ENCODE data around the gene INTS7.
A peak's percentile ranks its signal among the peaks of the same experiment; 100 is the strongest.
"Not testable (repeated sequence)": the region's sequence is repeated elsewhere in the genome, so short reads cannot be mapped to it uniquely, and the experiment has no call there.

INTS7 gene

DNA sequence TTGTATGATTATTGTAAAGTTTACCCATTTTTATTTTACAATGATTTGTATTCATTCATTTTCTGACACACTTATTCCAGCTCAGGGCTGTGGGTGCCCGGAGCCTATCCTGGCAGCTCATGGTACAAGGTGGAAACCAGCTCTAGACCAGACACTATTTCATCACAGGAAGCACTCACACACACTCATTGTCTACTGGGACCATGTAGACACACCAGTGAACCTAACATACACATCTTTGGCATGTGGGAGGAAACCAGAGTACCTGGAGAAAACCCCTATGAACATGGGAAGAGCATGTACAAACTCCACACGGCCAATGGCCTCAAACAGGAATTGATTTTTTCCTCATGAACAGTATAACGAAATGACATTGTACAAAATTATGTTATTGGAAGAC is 2.5 kb upstream of the INTS7 start:
- DNase-seq (ENCODE audit: low spot score), result no peak

DNA sequence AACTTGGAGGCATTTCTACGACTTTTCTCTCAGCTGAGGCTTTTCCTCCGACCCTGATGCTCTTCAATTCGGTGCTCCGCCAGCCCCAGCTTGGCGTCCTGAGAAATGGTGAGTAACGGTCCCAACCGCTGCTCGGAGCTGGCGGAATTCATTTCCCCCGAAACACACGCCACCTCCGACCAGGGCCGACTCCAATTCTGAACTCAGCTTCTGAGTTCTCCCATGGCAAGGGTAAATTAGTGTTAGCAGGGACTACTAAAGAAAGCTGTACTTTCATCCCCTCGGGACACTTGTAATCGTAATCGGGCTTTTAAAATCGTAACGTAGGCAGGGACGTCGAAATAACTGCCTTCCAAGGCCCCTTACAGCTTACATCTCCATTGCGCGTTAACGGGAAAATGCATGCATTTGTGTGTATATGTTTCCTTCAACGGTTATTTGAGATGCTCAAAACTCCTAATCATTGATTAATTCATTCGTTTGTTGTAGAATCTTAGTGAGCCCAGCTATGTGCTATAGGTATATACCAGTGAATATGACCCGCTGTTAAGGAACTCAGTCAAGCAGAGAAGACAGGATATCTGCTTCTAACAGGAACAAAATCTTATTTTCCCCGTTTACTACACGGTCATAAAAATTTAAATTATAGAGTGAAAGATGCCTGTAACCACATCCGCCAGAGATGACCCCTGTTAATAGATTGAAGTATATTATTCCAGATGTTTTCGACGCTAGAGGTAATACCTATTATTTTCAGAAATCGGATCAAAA is 663 bp upstream of the INTS7 start:
- DNase-seq (ENCODE audit: low spot score), result no peak

DNA sequence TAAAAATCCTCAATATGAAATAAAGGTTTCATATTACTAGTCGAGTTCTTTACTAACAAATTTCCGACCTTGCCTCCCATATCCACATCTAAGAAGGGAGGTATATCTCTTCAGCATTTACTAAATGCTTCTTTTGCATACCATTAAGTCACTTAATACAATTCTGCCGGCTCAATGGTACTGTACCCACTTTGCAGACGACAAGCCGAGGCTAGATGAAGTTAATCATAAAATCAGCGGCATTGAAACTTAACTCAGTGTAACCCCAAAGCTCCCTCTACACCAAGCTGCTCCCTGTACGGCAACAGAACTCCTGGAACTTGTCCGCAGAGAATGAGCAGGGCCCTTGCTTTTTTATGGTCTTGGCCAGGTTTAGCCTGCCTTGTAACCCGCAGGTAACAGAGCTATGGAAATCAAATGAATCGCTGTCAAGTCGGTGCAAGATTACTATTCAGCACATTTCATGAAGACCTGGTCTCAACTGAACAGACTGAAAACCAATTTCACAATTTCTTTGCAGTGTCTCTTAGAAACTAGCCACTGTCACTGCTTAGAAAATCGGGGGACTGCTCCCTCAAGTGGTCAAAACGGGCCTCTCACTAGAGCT is 738 bp downstream of the INTS7 start:
- no peak for DNase-seq (ENCODE audit: low spot score)

DNA sequence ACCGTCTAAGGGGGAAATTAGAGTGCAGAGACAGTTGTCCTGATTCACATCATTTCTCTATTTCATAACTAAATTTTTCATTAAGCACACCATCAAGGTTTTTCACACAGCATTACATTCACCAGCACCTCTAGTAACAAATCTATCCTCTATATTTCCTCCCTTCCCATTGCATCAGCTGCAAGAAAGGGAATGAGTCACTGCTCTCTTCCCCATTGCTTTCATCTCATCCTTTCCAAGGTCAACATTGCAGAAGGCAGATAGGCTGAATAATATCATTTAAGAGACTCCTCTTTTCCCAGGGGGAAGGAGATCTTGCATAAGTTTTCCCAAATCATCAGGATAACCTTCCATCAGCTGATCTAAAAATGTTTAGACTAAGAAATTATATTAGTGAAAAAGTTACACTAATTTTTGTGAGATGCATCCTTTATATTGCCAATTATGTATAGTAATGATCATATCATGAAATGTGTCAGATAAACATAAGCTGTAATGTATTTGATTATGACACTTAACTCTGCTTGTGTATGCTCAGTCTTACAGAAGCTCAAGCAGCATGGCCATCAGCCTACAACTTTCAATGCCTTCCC is 4.3 kb downstream of the INTS7 start:
- DNase-seq (ENCODE audit: low spot score), result peak; percentile 67

DNA sequence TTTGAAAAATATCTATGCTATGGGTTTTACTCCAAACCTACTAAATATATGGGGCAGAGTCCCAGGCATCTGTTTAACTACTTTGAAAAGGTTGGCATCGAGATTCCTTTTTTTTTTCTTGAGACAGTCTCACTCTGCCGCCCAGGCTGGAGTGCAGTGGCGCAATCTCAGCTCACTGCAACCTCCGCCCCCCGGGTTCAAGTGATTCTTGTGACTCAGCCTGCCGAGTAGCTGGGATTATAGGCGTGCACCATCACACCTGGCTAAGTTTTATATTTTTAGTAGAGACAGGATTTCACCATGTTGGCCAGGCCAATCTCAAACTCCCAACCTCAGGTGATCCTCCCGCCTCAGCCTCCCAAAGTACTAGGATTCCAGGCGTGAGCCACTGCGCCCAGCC is 7.6 kb downstream of the INTS7 start:
- not testable (repeated sequence) for DNase-seq (ENCODE audit: low spot score)

DNA sequence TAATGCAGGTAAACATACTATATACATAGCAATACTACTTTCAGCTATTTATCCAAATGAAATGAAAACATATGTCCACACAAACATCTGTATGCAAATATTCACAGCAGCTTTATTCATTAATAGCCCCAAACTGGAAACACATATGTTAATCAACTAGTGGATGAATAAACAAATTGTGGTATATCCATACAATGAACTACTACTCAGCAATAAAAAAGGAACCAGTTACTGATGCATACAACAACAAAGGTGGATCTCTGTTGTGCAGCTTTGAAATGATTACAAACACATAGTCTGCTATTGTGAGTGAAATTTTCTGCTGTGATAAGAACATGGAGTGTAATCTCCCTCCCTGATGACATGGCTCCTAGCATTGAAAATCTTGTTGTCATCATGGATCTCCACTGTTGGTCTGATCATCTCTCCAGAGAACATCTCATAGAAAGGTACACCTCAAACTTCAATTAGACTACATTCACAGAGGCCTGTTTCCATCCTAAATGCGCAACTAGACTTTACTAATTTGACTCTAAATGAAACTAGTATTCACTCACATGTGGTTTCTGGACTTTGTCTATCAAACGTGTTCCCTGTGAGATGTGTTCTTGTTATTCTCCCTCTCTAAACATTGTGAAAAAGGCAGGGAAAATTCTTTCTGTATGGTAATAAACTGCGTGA is 10.7 kb downstream of the INTS7 start:
- no peak for DNase-seq (ENCODE audit: low spot score)

DNA sequence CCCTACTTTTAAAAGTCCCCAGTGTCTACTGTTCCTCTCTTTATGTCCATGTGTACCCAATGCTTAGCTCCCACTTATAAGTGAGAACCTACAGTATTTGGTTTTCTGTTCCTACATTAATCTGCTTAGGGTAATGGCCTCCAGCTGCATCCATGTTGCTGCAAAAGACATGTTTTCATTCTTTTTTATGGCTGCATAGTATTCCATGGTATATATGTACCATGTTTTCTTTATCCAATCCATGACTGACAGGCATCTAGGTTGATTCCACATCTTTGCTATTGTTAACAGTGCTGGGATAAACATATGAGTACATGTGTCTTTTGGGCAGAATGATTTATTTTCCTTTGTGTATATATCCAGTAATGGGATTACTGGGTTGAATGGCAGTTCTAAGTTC is 12.4 kb downstream of the INTS7 start:
- not testable (repeated sequence) for DNase-seq (ENCODE audit: low spot score)

DNA sequence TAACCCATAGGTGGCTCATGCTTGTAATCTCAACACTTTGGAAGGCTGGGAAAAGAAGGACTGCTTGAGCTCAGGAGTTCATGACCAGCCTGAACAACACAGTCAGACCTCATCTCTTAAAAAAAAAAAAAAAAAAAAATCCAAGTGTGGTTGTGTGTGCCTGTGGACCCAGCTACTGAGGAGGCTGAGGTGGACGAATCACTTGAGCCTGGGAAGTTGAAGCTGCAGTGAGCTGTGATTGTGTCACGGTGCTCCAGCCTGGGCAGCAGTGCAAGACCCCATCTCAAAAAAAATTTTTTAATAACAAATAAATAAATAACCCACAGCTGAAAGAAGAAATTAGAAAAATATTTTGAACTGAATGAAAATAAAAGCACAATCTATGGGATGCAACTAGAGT is 13.8 kb downstream of the INTS7 start:
- DNase-seq (ENCODE audit: low spot score), result no peak

DNA sequence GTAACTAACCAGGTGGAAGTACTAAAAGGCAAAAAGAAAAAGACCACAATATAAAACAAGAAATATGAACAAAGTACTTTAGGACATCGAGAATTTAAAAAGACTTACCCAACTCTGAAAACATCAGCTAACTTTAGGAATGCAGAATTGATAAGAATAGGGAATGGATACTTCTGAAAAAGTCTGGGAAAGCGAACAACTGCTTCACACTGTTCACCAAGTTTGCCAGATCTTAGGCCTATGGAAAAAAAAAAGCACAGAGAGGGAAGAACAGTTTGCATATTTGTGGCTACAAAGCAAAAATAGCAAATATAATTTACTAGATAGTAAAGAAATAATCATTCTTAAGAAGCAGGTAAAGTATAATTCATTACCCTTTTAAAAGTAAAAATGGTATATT is 14.4 kb downstream of the INTS7 start:
- DNase-seq (ENCODE audit: low spot score), result no peak

DNA sequence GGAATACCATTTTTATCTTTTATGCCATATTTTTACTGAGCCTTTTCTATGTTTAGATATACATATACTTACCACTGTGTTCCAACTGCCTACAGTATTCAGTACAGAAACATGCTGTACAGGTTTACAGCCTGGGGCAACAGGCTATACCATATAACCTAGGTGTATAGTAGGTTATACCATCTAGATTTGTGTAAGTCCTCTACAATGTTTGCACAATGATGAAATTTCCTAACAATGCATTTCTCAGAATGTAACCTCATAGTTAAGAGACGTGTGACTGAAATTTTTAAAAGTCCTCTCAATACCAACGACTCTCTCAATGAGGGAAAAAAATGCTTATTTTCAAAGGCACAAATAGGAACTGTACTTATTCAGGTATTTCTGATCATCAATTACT is 21.7 kb downstream of the INTS7 start:
- DNase-seq (ENCODE audit: low spot score), result no peak

DNA sequence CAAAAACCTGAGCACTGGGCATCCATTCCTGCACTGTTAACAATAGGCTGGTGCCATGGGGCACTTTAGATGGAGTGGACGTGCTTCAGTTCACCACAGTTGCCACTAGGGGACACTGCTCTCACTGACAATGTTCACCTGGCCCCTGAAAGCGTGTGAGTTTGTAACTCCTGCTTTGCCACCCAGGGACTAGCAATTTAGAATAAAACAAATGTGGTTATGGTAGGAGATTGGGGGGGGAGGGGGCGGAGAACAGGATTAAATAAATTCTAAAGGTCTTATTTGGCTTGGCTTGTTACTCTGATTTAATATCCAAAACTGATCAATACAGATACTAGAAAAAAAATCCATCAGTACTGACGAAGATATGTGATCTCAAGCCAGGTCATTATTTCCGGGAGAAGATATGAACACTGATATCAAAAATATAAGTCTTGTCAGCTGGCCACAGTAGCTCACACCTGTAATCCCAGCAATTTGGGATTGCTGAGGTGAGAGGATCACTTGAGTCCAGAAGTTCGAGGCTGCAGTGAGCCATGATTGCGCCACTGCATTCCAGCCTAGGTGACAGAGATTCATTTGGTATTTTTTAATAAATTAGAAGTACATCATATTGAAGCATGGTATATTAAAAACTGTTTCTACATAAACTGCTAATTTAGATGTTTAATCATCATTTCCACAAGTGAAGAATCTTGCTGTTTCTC is 23.2 kb downstream of the INTS7 start:
- DNase-seq (ENCODE audit: low spot score), result peak; percentile 87

DNA sequence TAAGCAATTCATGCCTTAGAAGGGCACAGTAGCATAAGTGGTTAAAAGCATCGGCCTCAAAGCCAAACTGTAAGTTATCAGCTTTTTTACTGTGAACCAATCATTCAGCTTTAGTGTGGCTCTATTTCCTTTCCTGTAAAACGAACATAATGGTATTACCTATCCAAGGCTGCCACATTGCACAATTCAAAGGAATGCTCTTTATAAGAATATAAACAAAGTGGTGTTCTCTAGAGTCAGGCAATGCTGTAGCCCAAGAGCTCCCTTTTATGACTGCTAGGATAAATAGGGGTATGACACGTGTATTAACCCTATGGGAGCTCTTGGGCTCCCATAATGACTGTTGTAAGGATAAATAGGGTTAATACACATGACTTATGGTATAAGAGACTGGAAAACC is 25.4 kb downstream of the INTS7 start:
- no peak for DNase-seq (ENCODE audit: low spot score)

DNA sequence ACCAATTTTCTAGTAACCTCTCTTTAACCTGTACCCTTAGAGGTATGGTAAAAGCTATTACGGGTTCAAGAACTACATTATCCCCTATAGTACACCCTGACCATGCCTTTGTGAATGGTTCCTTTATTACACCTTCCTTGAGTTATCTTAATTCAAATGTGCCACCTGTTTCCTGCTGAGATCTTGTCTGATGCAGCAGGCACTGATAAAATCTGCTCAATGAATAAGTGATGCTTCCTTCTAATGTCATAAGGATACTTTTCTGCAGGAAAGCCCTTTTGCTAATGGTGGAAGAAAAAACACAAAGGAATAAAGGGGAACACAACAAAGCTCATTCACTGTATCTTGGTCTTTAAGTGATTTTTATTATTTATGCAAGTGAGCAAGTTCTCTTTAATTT is 25.8 kb downstream of the INTS7 start:
- DNase-seq (ENCODE audit: low spot score), result no peak

DNA sequence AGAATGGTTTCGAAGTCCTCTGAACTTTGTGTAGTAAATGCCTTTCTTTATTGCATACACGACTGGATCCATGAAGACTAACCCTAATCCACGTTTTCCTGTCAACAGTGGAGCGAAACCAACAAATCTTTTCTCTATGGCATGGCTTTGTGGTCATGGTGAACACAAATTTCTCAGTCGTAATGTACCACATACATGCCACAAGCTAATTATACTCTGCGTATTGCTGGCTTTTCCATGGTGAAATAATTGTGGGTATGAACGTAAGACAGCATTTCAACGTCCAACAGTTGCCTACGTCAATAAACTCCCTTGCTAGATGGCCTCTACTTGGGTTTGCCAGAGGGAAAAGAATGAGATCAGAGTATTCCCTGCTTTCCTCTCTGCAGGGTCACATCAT is 27.5 kb downstream of the INTS7 start:
- DNase-seq (ENCODE audit: low spot score), result no peak

DNA sequence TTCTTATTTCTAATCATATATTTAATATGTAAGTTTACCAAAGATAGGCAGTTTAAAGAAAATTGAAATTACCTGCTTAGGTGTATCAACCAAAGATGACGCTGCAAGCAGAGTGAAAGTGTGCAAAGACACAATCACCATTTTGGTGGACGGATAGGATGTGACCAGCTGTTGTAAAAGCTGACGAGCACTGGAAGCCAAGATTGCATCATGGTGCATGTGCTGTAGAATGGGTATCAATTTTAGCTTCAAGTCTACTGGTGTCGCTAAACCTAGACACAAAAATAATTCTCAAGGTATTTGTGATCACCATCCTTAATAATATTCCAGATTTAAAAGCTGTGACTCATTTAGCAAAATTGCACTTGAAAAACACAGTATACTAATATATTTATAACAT is 28.2 kb downstream of the INTS7 start:
- DNase-seq (ENCODE audit: low spot score), result no peak

DNA sequence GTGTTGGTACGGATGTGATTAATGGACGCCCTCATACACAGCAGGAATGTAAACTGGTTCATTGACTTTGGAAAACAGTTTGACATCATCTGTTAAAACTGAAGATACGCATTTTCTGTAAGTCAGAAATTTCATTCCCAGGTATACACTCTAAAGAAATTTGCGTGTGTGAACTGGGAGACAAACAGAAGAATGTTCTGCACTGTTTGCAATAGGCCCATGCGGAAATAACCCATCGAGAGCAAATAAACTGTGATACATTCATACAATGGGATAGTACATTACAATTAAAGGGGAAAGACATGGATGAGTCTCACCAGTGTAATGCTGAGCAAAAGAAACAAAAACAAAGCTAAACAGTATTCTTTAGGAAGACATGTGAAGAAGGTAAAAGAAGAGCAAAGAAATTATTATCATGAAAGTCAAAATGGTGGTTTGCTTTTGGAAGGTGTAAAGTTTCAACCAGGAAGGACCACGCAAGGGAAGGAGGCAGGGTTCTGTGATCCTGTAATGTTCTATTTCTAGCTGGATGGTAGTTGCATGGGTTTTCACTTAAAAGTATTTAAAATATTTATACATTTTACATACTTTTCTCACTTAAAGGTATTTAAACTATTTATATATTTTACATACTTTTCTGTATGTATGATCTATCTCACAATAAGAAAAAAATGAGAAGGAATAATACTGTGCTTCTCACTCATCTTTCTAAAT is 30.3 kb downstream of the INTS7 start:
- no peak for DNase-seq (ENCODE audit: low spot score)

DNA sequence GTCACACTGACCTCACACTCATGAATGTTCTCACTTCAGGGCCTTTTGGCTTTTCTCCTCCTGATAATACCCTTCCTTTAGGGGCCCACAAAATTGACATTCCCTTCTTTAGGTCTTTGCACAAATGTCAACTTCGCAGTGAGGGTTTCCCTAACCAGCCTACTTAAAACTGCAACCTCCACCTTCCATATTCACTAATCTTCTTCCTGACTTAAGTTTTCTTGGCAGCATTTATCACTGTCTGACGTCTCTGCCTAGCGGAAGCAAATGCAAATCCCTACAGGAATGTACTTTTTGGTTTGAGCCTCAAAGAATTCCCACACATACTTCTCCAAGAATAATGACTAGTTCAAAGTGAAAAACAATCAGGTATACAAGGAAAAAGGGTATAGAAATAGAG is 32.8 kb downstream of the INTS7 start:
- DNase-seq (ENCODE audit: low spot score), result no peak

DNA sequence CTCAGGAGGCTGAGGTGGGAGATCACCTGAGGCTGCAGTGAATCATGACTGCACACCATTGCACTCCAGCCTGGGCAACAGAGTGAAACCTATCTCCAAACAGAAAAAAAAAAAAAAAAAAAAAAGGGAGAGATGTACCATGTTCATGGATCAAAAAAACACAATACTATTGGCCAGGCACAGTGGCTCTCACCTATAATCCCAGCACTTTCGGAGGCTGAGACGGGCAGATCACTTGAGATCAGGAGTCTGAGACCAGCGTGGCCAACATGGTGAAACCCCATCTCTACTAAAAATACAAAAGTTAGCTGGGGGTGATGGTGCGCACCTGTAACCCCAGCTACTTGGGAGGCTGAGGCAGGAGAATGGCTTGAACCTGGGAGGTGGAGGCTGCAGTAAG is 37.9 kb downstream of the INTS7 start:
- not testable (repeated sequence) for DNase-seq (ENCODE audit: low spot score)

DNA sequence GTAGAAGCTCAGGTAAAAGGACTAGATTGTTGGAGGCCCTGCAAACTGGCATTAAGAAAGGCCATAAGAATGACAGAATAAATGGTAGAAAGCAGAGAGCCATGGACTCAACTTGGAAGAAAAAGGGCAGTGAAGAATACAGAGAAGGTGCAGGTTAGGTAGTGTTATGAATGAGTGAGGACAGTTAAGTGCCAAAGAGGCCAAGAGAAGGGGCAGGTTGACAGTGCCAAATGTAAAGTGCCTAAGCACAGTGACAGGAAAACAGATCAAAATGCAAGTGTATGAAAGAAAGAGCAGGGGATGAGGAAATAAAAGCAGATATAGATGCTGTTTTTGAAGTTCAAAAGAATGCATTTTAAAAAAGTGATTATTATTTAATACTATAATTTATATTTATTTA is 43.7 kb downstream of the INTS7 start:
- DNase-seq (ENCODE audit: low spot score), result no peak

DNA sequence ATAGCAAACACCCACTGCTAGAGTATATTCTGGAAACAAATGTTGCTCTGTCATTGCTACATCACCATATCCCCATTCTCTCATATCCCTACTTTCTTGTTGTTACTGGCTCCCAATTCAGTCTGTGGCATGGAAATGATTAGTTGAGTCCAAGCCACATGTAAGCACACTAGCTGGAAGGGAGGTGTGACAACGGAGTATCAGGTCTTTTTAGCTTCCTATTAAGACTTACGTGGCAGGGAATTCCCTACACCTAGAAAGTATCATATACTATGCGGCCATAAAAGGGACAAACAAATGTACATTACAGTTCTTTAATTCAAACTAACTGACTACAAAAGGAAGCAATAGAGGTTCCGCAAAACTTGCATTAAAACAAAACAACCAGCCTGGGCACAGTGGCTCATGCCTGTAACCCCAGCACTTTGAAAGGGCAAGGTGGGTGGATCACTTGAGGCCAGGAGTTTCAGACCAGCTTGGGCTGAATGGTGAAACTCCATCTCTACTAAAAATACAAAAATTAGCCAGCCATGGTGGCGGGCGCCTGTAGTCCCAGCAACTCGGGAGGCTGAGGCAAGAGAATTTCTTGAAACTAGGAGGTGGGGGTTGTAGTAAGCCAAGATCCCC is 48.6 kb downstream of the INTS7 start:
- no peak for DNase-seq (ENCODE audit: low spot score)

DNA sequence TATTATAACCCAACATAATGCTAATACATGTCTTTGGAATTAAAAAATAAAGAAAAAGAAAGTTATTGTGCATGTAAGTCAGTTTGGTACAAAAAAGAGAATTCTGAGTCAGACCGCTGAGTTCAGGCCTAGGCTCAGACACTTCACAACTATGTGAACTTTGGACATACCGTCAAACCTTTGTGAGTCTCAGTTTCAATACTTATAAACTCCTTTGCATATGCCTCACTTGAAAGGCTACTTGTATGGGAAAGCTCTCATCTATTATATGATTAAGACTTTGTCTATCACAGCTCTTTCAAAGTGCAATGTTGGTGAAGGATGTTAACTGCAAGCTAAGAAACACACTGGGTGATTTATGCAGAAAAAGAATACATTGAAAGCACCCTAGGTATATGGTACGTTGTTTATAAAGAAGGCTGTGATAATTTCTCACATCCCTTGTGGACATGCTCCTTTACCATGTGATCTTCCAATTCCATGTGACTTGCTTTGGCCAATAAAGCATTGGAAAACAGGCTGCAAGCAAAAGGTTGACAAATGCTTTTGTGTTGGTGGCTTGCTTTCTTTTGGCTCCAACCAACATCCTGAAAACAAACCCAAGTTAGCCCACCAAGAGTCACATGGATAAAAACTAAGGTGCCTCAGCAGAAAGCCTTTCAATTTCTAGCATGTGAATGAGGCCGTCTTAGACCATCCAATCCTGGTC is 49.6 kb downstream of the INTS7 start:
- DNase-seq (ENCODE audit: low spot score), result no peak
